CD1c-positive myeloid dendritic cell (primary cell): ENCODE measurements around the gene SNURF.
"Not testable (repeated sequence)": the region's sequence is repeated elsewhere in the genome, so short reads cannot be mapped to it uniquely, and the experiment has no call there.

Experiments used
- DNase-seq: peaks from one replicate; pipeline ENCODE4 v3.0.0-alpha.2; 2016; ENCODE audit errors: extremely low spot score

The SNURF gene

DNA sequence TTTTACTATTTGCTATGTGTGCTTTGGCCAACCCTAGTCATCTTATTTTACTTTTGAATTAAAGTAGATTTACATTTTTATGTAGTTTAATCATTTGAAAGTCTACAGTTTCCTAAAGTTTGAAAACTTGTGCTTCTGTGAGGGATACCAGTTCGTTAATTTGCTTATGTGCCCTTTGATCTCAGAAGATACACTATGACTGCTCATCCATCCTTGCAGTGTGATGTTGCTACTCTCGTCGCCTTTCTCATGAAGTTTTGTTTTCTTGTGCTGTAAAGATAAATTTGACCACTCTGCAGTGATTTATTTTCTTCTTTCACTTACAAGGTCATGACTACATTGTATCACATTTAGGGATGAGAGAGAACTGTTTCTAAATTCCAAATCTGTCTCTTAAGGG, 16.3 kb downstream of the SNURF start:
- DNase-seq = no peak

DNA sequence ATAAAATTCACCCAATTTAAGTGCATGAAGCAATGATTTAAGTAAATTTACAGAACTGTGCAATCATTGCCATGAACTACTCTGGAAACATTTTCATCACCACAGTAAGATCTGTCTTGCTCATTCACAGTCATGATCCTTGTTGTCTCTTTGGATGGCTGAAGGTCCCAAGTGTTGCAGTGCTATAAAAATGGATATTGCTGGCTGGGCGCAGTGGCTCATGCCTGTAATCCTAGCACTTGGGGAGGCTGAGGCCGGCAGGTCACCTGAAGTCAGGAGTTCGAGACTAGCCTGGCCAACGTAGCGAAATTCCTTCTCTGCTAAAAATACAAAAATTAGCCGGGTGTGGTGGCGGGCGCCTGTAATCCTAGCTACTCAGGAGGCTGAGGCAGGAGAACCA, 17.0 kb downstream of the SNURF start:
- no peak for DNase-seq

DNA sequence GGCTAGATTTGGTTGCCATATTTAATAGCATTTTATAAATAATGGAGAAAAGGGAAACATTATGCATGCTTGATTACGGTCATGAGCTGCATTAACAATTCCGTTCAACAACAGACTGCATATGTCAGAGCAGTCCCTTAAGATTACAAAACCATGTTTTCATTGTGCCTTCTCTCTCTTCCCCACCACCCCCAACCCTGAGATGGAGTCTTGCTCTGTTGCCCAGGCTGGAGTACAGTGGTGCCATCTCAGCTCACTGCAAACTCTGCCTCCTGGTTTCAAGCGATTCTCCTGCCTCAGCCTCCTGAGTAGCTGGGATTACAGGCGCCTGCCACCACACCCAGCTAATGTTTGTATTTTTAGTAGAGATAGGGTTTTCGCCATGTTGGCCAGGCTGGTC, 17.9 kb downstream of the SNURF start:
- DNase-seq = not testable (repeated sequence)

DNA sequence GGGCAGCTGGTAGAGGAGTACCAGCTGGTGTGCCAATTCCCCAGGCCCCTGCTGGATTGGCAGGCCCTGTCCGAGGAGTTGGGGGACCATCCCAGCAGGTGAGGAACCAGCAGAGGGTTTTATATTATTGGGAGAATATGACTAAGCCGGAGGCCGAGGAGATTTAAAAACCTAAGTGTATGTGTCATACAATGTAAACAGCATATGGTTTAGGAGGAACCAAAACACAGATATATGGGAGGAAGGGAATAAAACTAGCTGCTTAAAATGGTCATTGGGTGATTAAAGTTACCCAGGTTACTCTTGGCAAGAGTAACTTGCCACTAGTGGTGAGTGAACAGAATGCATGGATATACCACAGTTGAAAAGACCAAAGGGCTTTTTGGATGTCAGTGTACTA, 22.1 kb downstream of the SNURF start:
- DNase-seq = no peak

DNA sequence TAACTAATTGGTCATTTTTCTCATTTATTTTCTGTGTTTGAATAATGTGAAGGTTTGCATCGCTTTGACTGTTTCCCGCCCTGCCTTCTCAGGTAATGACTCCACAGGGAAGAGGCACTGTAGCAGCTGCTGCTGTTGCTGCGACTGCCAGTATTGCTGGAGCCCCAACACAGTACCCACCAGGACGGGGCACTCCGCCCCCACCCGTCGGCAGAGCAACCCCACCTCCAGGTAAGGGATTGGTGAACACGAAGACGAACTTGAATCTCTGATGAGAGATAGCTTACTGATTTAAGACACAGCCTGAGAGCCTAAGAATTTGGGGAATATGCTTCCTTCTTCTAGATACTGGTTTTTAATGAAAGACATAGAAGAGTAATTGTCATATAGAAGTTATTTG, 22.9 kb downstream of the SNURF start:
- no peak for DNase-seq

DNA sequence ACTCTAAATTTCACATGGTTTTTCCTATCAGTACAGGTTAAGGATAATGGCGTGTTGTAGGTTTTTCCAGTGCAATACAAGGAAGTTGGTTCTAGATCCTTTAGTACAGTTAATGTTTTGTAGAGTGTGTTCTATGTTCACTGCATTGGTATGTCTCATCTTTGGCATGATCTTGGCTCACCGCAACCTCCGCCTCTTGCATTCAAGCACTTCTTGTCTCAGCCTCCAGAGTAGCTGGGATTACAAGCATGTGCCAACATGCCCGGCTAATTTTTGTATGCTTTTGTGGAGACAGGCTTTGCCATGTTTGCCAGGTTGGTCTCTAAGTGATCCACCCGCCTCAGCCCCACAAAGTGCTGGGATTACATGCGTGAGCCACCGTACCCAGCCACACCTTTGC, 30.4 kb downstream of the SNURF start:
- no peak for DNase-seq

DNA sequence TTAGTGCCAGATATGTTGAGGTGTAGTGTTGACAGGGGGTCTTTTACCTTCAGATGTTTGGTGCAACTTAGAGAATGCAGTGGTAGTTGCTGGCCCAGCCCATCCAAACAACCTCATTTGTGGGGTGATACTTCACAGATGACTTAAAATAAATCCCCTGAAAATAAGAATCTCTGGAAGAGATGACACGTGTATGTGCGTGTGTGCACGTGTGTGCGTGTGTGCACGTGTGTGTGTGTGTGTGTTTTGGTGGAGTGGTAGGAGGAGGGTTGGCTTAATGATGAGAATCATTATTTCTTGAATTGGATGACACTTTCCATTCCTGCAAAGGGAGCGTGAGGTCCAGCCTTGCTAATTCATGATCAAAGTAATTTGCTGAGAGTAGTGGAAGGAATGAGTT, 31.9 kb downstream of the SNURF start:
- no peak for DNase-seq
